ENCODE measurements around the gene TRAF7. TPM values are rescaled to one million over a fixed set of nuclear protein-coding genes. Genes with fewer than 3 reads are reported as not detected.

Gene TRAF7
- total and polyA plus RNA-seq, 2 donors (not counting 1 experiment from before 2014, with no cell fraction given), result 46.1 to 50.9 TPM

GRCh38 chr16:2189252-2189893 lies 33.8 kb downstream of the TRAF7 start:
- Histone ChIP-seq H3K9me3 (ENCODE audit: control extremely low read depth in 1 of 3, control insufficient read depth in 2 of 3, insufficient read depth in 1 of 3, low read length in 2 of 3) (no peaks in the 10 kb centered on the region), H4K20me1 (ENCODE audit: control insufficient read depth, insufficient read depth, low read length, poor library complexity, severe bottlenecking) (no peaks in the 10 kb centered on the region), H3K79me2 (ENCODE audit: control insufficient read depth, insufficient read depth, low read length) (no peaks in the 10 kb centered on the region), H3K27ac (ENCODE audit: low read length in 2 of 2) (no peak overlapping the region), H2AFZ (ENCODE audit: insufficient read depth, low read depth, low read length, poor library complexity, severe bottlenecking) (no peak overlapping the region), H3K36me3 (replicated peaks in 1 of 2; ENCODE audit: control extremely low read depth in 1 of 2, control insufficient read depth in 1 of 2, extremely low read depth in 1 of 2, insufficient read depth in 2 of 2, low read length in 1 of 2) (no peaks in the 10 kb centered on the region), H3K4me2 (replicated peaks; ENCODE audit: low read depth, low read length, poor library complexity, severe bottlenecking) (no peak overlapping the region), H3K4me1 (ENCODE audit: control insufficient read depth in 2 of 2, insufficient read depth in 2 of 2, low read length in 2 of 2) (no peaks in the 10 kb centered on the region), H3K4me3 (ENCODE audit: control extremely low read depth in 1 of 5, extremely low read depth in 1 of 5, insufficient read depth in 1 of 5, low read depth in 2 of 5, low read length in 4 of 5) (no peak overlapping the region), H3K9ac (ENCODE audit: low read length) (no peak overlapping the region), H3K27me3 (replicated peaks in 1 of 4; ENCODE audit: control extremely low read depth in 1 of 4, control insufficient read depth in 3 of 4, insufficient read depth in 4 of 4, low read length in 3 of 4) (peaks cover 0 to 11% (median 2%) of the 10 kb centered on the region in 4 experiments)
- Mint-ChIP-seq H3K9me3 (ENCODE audit: insufficient read depth) (no peaks in the 10 kb centered on the region), H3K4me3 (no peak overlapping the region), H3K4me1 (peaks cover 2% of the 10 kb centered on the region), H3K27ac (no peak overlapping the region), H3K27me3 (peaks cover 6% of the 10 kb centered on the region)
- ATAC-seq (ENCODE audit: low read depth) (no peak), DNase-seq (no peak)
- ChIA-PET CTCF (interaction anchor here (0.6 to 0.7 kb wide), 2 partner anchors 72 to 312 kb away, joined by 3 read pairs; no protein-coding TSS in a partner anchor), POLR2A (no interaction called here)
- no peak for TF ChIP-seq EZH2 (IDR thresholded peaks at IDR 0.05; ENCODE audit: borderline replicate concordance, insufficient read depth, low read depth, low read length, poor library complexity, severe bottlenecking)
- TF ChIP-seq CTCF (IDR thresholded peaks at IDR 0.05), result no peak
- 97% methylated on average over 23 of the region's 25 CpGs for WGBS (ENCODE audit: insufficient coverage)
- intact Hi-C loops (cut with micrococcal nuclease), result no loop called here

- peaks cover 4 to 6% of the 10 kb centered on the region in 2 donors for H3K4me1 ChIP-seq (ENCODE audit: control insufficient read depth in 2 of 2, insufficient read depth in 2 of 2, low read length in 2 of 2)
- Mint-ChIP-seq H3K9me3 (ENCODE audit: insufficient read depth) (no peaks in the 10 kb centered on the region), H3K27ac (no peak overlapping the region), H3K4me1 (peaks cover 5% of the 10 kb centered on the region), H3K4me3 (no peak overlapping the region), H3K27me3 (peaks cover 11% of the 10 kb centered on the region)
- H3K27me3 ChIP-seq (replicated peaks in 1 of 4; ENCODE audit: control extremely low read depth in 1 of 4, control insufficient read depth in 3 of 4, insufficient read depth in 4 of 4, low read length in 3 of 4), result peaks cover 0 to 18% (median 6%) of the 10 kb centered on the region in 4 experiments
- peaks cover 0 to under 1% (median 0%) of the 10 kb centered on the region in 3 donors for H3K9me3 ChIP-seq (ENCODE audit: control extremely low read depth in 1 of 3, control insufficient read depth in 2 of 3, insufficient read depth in 1 of 3, low read length in 2 of 3)
- no peaks in the 10 kb centered on the region for H4K20me1 ChIP-seq (ENCODE audit: control insufficient read depth, insufficient read depth, low read length, poor library complexity, severe bottlenecking)
- no peak overlapping the region for H2AFZ ChIP-seq (ENCODE audit: insufficient read depth, low read depth, low read length, poor library complexity, severe bottlenecking)
- POLR2A ChIA-PET, result no interaction called here
- no peak for TF ChIP-seq EZH2 (IDR thresholded peaks at IDR 0.05; ENCODE audit: borderline replicate concordance, insufficient read depth, low read depth, low read length, poor library complexity, severe bottlenecking)
- TF ChIP-seq CTCF (IDR thresholded peaks at IDR 0.05), result no peak
- H3K79me2 ChIP-seq (ENCODE audit: control insufficient read depth, insufficient read depth, low read length), result no peaks in the 10 kb centered on the region
- ATAC-seq (ENCODE audit: low read depth), result no peak
- CTCF ChIA-PET, result interaction anchor here (0.6 to 0.7 kb wide), 2 partner anchors 71 to 312 kb away, joined by 3 read pairs; no protein-coding TSS in a partner anchor
- no peak for DNase-seq
- H3K9ac ChIP-seq (ENCODE audit: low read length), result no peak overlapping the region
- no peak overlapping the region for H3K4me2 ChIP-seq (replicated peaks; ENCODE audit: low read depth, low read length, poor library complexity, severe bottlenecking)
- H3K4me3 ChIP-seq (ENCODE audit: control extremely low read depth in 1 of 5, extremely low read depth in 1 of 5, insufficient read depth in 1 of 5, low read depth in 2 of 5, low read length in 4 of 5), result no peak overlapping the region
- 85% methylated on average over 22 of the region's 24 CpGs for WGBS (ENCODE audit: insufficient coverage)
- H3K36me3 ChIP-seq (replicated peaks in 1 of 2; ENCODE audit: control extremely low read depth in 1 of 2, control insufficient read depth in 1 of 2, extremely low read depth in 1 of 2, insufficient read depth in 2 of 2, low read length in 1 of 2), result no peaks in the 10 kb centered on the region
- intact Hi-C loops (cut with micrococcal nuclease), result loop anchor here (10.0 kb wide), 2 partner anchors 155 to 415 kb away; partner anchors contain the start of gene ABCA3
- no peak overlapping the region for H3K27ac ChIP-seq (ENCODE audit: low read length in 2 of 2)
Observed at GRCh38 chr16:2190002-2190658, 34.5 kb downstream of the TRAF7 start.
